ENCODE results near the gene GCNT1.
A peak's percentile ranks its signal among the peaks of the same experiment; 100 is the strongest.

The GCNT1 gene

DNA sequence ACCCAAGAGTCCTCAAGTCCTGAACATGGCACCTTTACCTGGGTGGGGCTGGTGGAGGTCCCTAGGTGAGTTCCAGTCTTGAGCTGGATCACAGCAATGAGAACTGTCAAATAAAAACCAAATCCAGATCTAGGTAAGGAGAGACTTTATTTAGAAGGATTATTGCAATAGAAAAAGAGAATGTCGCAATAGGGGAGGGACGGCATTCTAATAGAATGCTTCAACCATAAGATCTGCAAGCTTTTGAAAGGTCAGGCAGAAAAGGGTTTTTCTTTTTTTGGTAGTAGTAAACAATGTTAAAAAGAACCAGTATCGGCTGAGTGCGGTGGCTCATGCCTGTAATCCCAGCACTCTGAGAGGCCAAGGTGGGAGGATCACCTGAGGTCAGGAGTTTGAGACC, 5.2 kb upstream of the GCNT1 start:
- Histone ChIP-seq H3K36me3 (ENCODE audit: insufficient read depth) (no peaks in the 10 kb centered on the region), H3K79me2 (ENCODE audit: insufficient read depth, low read depth) (no peaks in the 10 kb centered on the region), H3K4me1 (ENCODE audit: low read depth, poor library complexity, severe bottlenecking) (peaks cover 23% of the 10 kb centered on the region), H3K4me3 (IDR thresholded peaks at IDR 0.05; ENCODE audit: insufficient read depth, low read depth, low read length) (no peak overlapping the region), H3K4me2 (no peak overlapping the region), H2AFZ (ENCODE audit: low read depth) (no peak overlapping the region), H3K27ac (no peak overlapping the region), H3K27me3 (ENCODE audit: insufficient read depth, low read depth) (no peaks in the 10 kb centered on the region), H3K9ac (no peak overlapping the region), H4K20me1 (ENCODE audit: insufficient read depth) (no peaks in the 10 kb centered on the region)
- TF ChIP-seq, protein P1, sequence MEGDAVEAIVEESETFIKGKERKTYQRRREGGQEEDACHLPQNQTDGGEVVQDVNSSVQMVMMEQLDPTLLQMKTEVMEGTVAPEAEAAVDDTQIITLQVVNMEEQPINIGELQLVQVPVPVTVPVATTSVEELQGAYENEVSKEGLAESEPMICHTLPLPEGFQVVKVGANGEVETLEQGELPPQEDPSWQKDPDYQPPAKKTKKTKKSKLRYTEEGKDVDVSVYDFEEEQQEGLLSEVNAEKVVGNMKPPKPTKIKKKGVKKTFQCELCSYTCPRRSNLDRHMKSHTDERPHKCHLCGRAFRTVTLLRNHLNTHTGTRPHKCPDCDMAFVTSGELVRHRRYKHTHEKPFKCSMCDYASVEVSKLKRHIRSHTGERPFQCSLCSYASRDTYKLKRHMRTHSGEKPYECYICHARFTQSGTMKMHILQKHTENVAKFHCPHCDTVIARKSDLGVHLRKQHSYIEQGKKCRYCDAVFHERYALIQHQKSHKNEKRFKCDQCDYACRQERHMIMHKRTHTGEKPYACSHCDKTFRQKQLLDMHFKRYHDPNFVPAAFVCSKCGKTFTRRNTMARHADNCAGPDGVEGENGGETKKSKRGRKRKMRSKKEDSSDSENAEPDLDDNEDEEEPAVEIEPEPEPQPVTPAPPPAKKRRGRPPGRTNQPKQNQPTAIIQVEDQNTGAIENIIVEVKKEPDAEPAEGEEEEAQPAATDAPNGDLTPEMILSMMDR (conservative IDR thresholded peaks at IDR 0.05; ENCODE audit: low read depth, low read length): no peak

DNA sequence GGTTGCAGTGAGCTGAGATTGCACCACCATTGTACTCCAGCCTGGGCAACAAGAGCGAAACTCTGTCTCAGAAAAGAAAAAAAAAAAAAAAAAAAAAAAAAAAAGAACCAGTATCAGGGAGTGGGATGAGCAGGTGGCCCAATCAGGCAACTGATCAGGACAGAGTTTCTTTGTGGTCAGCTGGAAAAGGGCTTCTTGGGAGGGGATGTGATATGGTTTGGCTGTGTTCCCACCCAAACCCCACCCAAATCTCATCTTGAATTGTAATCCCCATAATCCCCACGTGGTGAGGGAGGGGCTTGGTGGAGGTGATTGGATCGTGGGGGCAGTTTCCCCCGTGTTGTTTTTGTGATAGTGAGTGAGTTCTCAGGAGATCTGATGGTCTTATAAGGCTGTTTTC, 4.7 kb upstream of the GCNT1 start:
- H3K36me3 ChIP-seq (ENCODE audit: insufficient read depth): no peaks in the 10 kb centered on the region
- H3K4me3 ChIP-seq (IDR thresholded peaks at IDR 0.05; ENCODE audit: insufficient read depth, low read depth, low read length): no peak overlapping the region
- H3K4me1 ChIP-seq (ENCODE audit: low read depth, poor library complexity, severe bottlenecking): peaks cover 23% of the 10 kb centered on the region
- no peak overlapping the region for H3K27ac ChIP-seq
- no peaks in the 10 kb centered on the region for H3K79me2 ChIP-seq (ENCODE audit: insufficient read depth, low read depth)
- H4K20me1 ChIP-seq (ENCODE audit: insufficient read depth): no peaks in the 10 kb centered on the region
- H3K4me2 ChIP-seq: no peak overlapping the region
- no peak overlapping the region for H3K9ac ChIP-seq
- H2AFZ ChIP-seq (ENCODE audit: low read depth): no peak overlapping the region
- TF ChIP-seq, protein P1 (conservative IDR thresholded peaks at IDR 0.05; ENCODE audit: low read depth, low read length): no peak
- H3K27me3 ChIP-seq (ENCODE audit: insufficient read depth, low read depth): no peaks in the 10 kb centered on the region

DNA sequence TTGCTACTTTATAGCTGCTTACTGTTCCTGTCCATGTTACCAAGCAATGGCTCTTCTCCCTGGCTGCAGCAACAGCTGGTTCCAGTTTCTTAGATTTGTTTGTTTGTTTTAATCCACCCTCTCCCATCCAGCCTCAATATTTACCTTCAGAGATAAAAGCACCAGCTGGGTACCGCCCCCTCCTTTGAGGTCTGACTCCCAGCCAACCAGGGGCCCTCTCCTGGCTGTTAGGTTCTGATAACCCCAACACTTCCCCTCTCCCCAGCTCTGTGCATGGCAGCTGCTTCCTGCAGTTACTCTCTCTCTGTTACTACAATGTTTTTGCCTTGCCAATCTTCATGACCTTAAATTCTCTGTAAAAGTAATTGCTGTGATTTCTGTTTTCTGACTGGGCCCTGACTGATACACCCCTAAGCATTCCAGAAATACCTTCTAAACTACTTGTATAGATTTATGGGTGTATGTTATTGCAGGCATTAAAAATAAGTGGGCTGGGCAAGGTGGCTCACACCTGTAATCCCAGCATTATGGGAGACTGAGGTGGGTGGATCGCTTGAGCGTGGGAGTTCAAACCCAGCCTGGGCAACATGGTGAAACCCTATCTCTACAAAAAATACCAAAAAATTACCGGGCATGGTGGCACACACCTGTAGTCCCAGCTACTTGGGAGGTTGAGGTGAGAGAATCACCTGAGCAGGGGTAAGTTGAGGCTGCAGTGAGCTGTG, 2.6 kb upstream of the GCNT1 start:
- Histone ChIP-seq H3K79me2 (ENCODE audit: insufficient read depth, low read depth) (no peaks in the 10 kb centered on the region), H3K9ac (no peak overlapping the region), H2AFZ (ENCODE audit: low read depth) (peak overlapping the region; percentile 39; the same call in 1 of the 2 replicates), H4K20me1 (ENCODE audit: insufficient read depth) (no peaks in the 10 kb centered on the region), H3K27ac (no peak overlapping the region), H3K4me1 (ENCODE audit: low read depth, poor library complexity, severe bottlenecking) (peaks cover 33% of the 10 kb centered on the region), H3K36me3 (ENCODE audit: insufficient read depth) (no peaks in the 10 kb centered on the region), H3K4me2 (peak overlapping the region; percentile 28), H3K27me3 (ENCODE audit: insufficient read depth, low read depth) (no peaks in the 10 kb centered on the region), H3K4me3 (IDR thresholded peaks at IDR 0.05; ENCODE audit: insufficient read depth, low read depth, low read length) (no peak overlapping the region)
- TF ChIP-seq, protein P1 (conservative IDR thresholded peaks at IDR 0.05; ENCODE audit: low read depth, low read length): no peak

DNA sequence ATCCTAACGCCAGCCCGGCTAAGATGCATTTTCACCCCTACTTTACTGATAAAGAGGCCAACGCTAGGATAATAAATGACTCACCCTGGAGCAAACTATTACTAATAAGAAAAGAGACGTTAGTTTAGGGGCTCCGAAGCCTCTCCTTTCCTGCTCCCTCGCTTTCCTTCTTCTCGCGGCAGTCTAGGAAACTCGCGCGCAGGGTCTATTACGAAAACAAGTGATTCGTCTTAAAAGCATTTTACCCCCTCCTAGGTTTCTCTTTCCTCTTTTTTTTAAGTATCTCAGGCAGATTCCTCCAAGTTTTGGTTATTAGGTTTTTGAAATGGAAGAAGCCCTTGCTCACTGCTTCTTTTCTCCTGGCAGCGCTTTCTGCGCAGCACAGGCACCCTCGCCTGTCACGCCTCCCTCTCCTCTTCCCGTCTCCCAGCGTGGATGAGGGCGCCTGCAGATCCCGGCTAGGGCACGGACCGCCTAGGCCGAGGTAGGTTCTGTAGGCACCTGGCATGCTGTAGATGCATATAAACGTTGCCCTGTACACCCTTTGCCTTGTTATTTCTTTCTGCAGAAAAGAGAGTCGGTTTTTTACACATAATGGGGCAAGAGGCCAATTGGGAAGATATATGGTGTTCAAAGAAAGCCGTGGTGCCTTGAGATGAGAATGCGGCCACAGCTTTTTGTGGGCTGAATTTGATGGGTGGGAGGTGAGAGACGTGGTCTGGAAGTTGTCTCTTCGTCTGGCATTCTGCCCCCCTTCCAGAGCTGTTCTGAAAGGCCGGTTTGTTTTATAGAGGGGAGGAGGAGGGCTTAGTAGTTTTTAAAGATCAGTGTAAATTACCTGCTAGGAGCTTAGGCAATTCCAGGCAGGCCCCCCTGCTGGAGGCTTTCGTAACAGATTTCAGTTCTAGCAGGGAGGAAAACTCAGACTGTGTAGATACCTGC, 983 bp downstream of the GCNT1 start:
- no peaks in the 10 kb centered on the region for H3K36me3 ChIP-seq (ENCODE audit: insufficient read depth)
- H3K9ac ChIP-seq: peak overlapping the region; percentile 33; the same call in 1 of the 2 replicates
- no peaks in the 10 kb centered on the region for H4K20me1 ChIP-seq (ENCODE audit: insufficient read depth)
- TF ChIP-seq, protein P1 (conservative IDR thresholded peaks at IDR 0.05; ENCODE audit: low read depth, low read length): peak; percentile 20; the same call in 1 of the 2 replicates
- no peak overlapping the region for H3K4me3 ChIP-seq (IDR thresholded peaks at IDR 0.05; ENCODE audit: insufficient read depth, low read depth, low read length)
- H3K27ac ChIP-seq: peak overlapping the region; percentile 1; the same call in 1 of the 2 replicates
- H3K27me3 ChIP-seq (ENCODE audit: insufficient read depth, low read depth): no peaks in the 10 kb centered on the region
- peaks cover 59% of the 10 kb centered on the region for H3K4me1 ChIP-seq (ENCODE audit: low read depth, poor library complexity, severe bottlenecking)
- H2AFZ ChIP-seq (ENCODE audit: low read depth): peak overlapping the region; percentile 80
- H3K79me2 ChIP-seq (ENCODE audit: insufficient read depth, low read depth): no peaks in the 10 kb centered on the region
- peak overlapping the region; percentile 90 for H3K4me2 ChIP-seq
